ENCODE data around the gene NALCN. TPM values are rescaled to one million over a fixed set of nuclear protein-coding genes. Genes with fewer than 3 reads are reported as not detected.
"Not testable (repeated sequence)": the region's sequence is repeated elsewhere in the genome, so short reads cannot be mapped to it uniquely, and the experiment has no call there.

Gene NALCN
- total and polyA plus RNA-seq, 4 experiments from 2014 or later = not detected

GRCh38 chr13:101313479-101313878 is 102.8 kb downstream of the NALCN start:
- intact Hi-C loops (cut with micrococcal nuclease) = not testable (repeated sequence)

DNA sequence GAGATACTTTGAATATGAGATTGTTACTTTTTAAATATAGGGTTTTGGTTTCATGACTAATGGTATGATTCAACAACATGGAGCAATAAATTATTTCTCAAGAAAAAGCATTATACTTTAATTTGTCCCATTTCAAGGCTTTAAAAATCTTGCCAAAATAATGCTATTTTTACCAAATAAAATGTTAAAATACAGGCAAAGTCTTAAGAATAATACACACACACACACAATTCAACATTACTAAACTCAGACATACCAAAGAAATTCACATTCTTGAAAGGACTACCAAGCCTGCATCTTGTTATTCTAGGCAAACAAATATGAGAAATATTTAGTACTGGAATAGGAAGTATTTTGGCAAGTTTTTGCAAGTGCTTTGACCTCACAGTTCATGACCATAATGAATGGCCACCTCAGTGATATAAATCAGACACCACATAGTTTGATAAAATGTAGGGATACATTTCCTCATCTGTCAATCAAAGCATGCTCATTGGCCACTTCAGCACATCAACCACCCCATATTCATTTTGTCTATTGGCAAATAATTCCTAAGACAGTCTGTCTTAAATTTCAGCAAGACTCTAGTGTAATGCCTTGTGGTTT is 107.2 kb downstream of the NALCN start:
- no peak for DNase-seq
- Mint-ChIP-seq H3K4me1 (no peaks in the 10 kb centered on the region), H3K27me3 (no peaks in the 10 kb centered on the region), H3K4me3 (no peak overlapping the region), H3K36me3 (no peaks in the 10 kb centered on the region), H3K27ac (no peak overlapping the region), H3K9me3 (peaks cover 0 to 4% (median 2%) of the 10 kb centered on the region in 8 donors)
- intact Hi-C loops (cut with micrococcal nuclease) = no loop called here
- CTCF ChIA-PET (ENCODE audit: partially characterized antibody) = no interaction called here
- Histone ChIP-seq H3K27ac (ENCODE audit: low read depth, low read length) (no peak overlapping the region), H3K4me1 (ENCODE audit: insufficient read depth, low read length) (no peaks in the 10 kb centered on the region), H3K4me3 (ENCODE audit: low read length in 2 of 2) (no peak overlapping the region), H3K9me3 (ENCODE audit: control insufficient read depth in 1 of 2, low read length in 2 of 2) (no peaks in the 10 kb centered on the region), H3K36me3 (ENCODE audit: insufficient read depth, low read length) (no peaks in the 10 kb centered on the region), H3K27me3 (ENCODE audit: insufficient read depth, low read length) (no peaks in the 10 kb centered on the region)
- POLR2A ChIA-PET (ENCODE audit: partially characterized antibody) = no interaction called here

More at GRCh38 chr13:101313479-101313878, 102.8 kb downstream of the NALCN start:
- H3K27ac ChIP-seq (ENCODE audit: low read depth, low read length); H3K9me3 Mint-ChIP-seq; H3K9me3 ChIP-seq (ENCODE audit: control insufficient read depth in 1 of 2, low read length in 2 of 2); H3K27me3 ChIP-seq (ENCODE audit: insufficient read depth, low read length); H3K4me1 Mint-ChIP-seq; H3K27me3 Mint-ChIP-seq; H3K36me3 ChIP-seq (ENCODE audit: insufficient read depth, low read length); H3K4me3 Mint-ChIP-seq; CTCF ChIA-PET (ENCODE audit: partially characterized antibody); H3K4me3 ChIP-seq (ENCODE audit: low read length in 2 of 2); POLR2A ChIA-PET (ENCODE audit: partially characterized antibody); H3K4me1 ChIP-seq (ENCODE audit: insufficient read depth, low read length); H3K27ac Mint-ChIP-seq; DNase-seq; H3K36me3 Mint-ChIP-seq: not testable (repeated sequence)

DNA sequence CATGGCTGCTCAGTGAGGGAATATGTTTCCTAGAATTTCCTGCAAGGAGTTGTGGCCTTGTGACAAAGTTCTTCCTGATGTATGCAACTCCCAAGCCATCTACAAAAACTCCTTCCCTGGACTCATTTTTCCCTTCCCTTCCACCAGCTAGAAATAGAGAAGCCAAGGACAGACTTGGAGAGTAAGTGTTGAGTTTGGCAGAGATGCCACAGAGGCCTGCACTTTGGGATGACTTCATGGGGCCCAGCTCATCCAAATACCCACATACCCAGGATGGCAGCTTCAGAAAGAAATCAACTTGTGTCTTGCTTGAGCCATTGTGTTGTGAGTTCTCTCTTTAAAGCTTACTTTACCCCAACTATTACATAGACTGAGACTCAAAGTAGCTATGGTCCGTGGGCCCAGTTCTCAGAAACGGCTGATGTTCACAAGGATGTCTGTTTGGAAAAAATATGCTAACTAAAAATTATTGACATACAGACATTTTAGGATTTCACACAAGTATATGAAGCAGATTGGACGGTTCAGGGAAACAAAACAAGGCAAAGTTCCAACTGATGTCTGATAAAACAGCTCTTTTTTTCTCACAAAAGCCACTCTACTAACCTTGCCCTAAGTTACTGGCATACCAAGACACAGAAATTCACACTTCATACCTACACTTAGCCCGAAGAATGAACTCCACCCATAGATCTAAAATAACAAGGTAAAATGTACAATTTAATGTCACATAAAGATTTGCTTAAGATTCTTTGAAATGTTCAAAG is 107.9 kb downstream of the NALCN start:
- CTCF ChIA-PET (ENCODE audit: partially characterized antibody) = no interaction called here
- intact Hi-C loops (cut with micrococcal nuclease) = no loop called here
- Mint-ChIP-seq H3K9me3 (peaks cover 0 to 4% (median 1%) of the 10 kb centered on the region in 8 donors), H3K4me3 (no peak overlapping the region), H3K27ac (no peak overlapping the region), H3K36me3 (no peaks in the 10 kb centered on the region), H3K27me3 (no peaks in the 10 kb centered on the region), H3K4me1 (no peaks in the 10 kb centered on the region)
- Histone ChIP-seq H3K27me3 (ENCODE audit: insufficient read depth, low read length) (no peaks in the 10 kb centered on the region), H3K4me3 (ENCODE audit: low read length in 2 of 2) (no peak overlapping the region), H3K9me3 (ENCODE audit: control insufficient read depth in 1 of 2, low read length in 2 of 2) (no peaks in the 10 kb centered on the region), H3K27ac (ENCODE audit: low read depth, low read length) (no peak overlapping the region), H3K4me1 (ENCODE audit: insufficient read depth, low read length) (no peaks in the 10 kb centered on the region), H3K36me3 (ENCODE audit: insufficient read depth, low read length) (no peaks in the 10 kb centered on the region)
- DNase-seq = no peak
- POLR2A ChIA-PET (ENCODE audit: partially characterized antibody) = no interaction called here

DNA sequence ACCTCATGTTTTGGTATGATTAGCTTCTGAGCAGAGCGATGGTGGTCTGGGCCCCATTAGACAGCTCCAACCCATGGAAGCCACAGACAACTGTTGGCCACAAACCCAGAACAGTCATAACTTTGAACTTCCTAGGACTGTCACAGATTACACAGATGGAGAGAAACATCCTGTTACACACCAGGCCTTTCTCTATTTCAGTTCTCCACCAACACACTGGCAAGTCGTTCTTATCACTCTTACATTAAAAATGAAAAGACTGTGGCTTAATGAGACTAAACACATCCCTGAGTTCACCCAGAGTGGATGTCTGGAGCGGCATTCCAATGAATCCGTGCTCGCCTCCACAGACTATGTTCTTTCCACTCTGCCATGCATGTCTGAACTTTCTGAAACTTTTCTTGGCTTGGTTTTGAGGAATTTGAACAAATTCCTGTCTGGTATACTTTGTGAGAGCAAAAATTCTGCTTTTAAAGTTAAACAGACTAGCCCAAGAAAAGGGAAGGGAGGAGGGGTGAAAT is 109.1 kb downstream of the NALCN start:
- H3K4me3 Mint-ChIP-seq = no peak overlapping the region
- no peaks in the 10 kb centered on the region for H3K36me3 Mint-ChIP-seq
- no peak overlapping the region for H3K27ac Mint-ChIP-seq
- no peaks in the 10 kb centered on the region for H3K27me3 Mint-ChIP-seq
- intact Hi-C loops (cut with micrococcal nuclease) = no loop called here
- no peak for DNase-seq
- CTCF ChIA-PET (ENCODE audit: partially characterized antibody) = no interaction called here
- peaks cover 0 to 1% (median 0%) of the 10 kb centered on the region in 4 donors for H3K4me1 Mint-ChIP-seq
- no peaks in the 10 kb centered on the region for H3K4me1 ChIP-seq (ENCODE audit: insufficient read depth, low read length)
- no peak overlapping the region for H3K27ac ChIP-seq (ENCODE audit: low read depth, low read length)
- POLR2A ChIA-PET (ENCODE audit: partially characterized antibody) = no interaction called here
- H3K9me3 ChIP-seq (ENCODE audit: control insufficient read depth in 1 of 2, low read length in 2 of 2) = no peaks in the 10 kb centered on the region
- no peaks in the 10 kb centered on the region for H3K27me3 ChIP-seq (ENCODE audit: insufficient read depth, low read length)
- no peak overlapping the region for H3K4me3 ChIP-seq (ENCODE audit: low read length in 2 of 2)
- H3K36me3 ChIP-seq (ENCODE audit: insufficient read depth, low read length) = no peaks in the 10 kb centered on the region
- peaks cover 0 to 4% (median 0%) of the 10 kb centered on the region in 8 donors for H3K9me3 Mint-ChIP-seq

- Histone ChIP-seq H3K27ac (ENCODE audit: low read depth, low read length) (no peak overlapping the region), H3K9me3 (ENCODE audit: control insufficient read depth in 1 of 2, low read length in 2 of 2) (no peaks in the 10 kb centered on the region), H3K4me3 (ENCODE audit: low read length in 2 of 2) (no peak overlapping the region), H3K36me3 (ENCODE audit: insufficient read depth, low read length) (no peaks in the 10 kb centered on the region), H3K4me1 (ENCODE audit: insufficient read depth, low read length) (no peaks in the 10 kb centered on the region), H3K27me3 (ENCODE audit: insufficient read depth, low read length) (no peaks in the 10 kb centered on the region)
- Mint-ChIP-seq H3K4me1 (peaks cover 0 to 1% (median 0%) of the 10 kb centered on the region in 4 donors), H3K9me3 (peaks cover 0 to 4% (median 0%) of the 10 kb centered on the region in 8 donors), H3K36me3 (no peaks in the 10 kb centered on the region), H3K4me3 (no peak overlapping the region), H3K27ac (no peak overlapping the region), H3K27me3 (no peaks in the 10 kb centered on the region)
- POLR2A ChIA-PET (ENCODE audit: partially characterized antibody) = no interaction called here
- intact Hi-C loops (cut with micrococcal nuclease) = no loop called here
- CTCF ChIA-PET (ENCODE audit: partially characterized antibody) = no interaction called here
- DNase-seq = no peak
Measured at GRCh38 chr13:101306773-101307172, 109.5 kb downstream of the NALCN start.

DNA sequence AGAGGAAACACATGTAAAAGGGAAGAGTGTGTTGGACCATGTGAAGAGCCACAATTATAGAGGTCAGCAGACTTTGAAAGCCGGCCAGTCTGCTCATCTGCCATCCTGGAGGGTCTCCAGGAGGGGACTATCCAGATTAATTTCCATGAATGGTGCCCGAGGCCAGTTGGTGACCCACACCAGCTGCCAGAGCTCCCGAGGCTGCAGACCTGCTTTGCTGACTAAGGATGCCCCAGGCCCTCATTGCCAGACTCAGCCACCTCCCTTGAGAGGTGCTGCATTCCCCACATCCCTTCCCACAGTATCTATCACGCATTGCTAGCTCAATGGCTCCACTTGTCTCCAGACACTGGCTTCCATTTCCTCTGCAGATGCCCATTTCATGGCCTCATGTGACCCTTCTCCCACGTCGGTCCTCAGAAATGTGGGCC is 110.3 kb downstream of the NALCN start:
- H3K27ac ChIP-seq (ENCODE audit: low read depth, low read length) = no peak overlapping the region
- no peak overlapping the region for H3K4me3 Mint-ChIP-seq
- peaks cover 0 to 1% (median 0%) of the 10 kb centered on the region in 4 donors for H3K4me1 Mint-ChIP-seq
- H3K9me3 Mint-ChIP-seq = peaks cover 0 to 4% (median 0%) of the 10 kb centered on the region in 8 donors
- no peaks in the 10 kb centered on the region for H3K9me3 ChIP-seq (ENCODE audit: control insufficient read depth in 1 of 2, low read length in 2 of 2)
- no peak overlapping the region for H3K27ac Mint-ChIP-seq
- DNase-seq = no peak
- no peaks in the 10 kb centered on the region for H3K36me3 ChIP-seq (ENCODE audit: insufficient read depth, low read length)
- no peaks in the 10 kb centered on the region for H3K4me1 ChIP-seq (ENCODE audit: insufficient read depth, low read length)
- ChIA-PET POLR2A (ENCODE audit: partially characterized antibody) (no interaction called here), CTCF (ENCODE audit: partially characterized antibody) (no interaction called here)
- no peak overlapping the region for H3K4me3 ChIP-seq (ENCODE audit: low read length in 2 of 2)
- intact Hi-C loops (cut with micrococcal nuclease) = no loop called here
- H3K27me3 Mint-ChIP-seq = no peaks in the 10 kb centered on the region
- no peaks in the 10 kb centered on the region for H3K36me3 Mint-ChIP-seq
- no peaks in the 10 kb centered on the region for H3K27me3 ChIP-seq (ENCODE audit: insufficient read depth, low read length)

DNA sequence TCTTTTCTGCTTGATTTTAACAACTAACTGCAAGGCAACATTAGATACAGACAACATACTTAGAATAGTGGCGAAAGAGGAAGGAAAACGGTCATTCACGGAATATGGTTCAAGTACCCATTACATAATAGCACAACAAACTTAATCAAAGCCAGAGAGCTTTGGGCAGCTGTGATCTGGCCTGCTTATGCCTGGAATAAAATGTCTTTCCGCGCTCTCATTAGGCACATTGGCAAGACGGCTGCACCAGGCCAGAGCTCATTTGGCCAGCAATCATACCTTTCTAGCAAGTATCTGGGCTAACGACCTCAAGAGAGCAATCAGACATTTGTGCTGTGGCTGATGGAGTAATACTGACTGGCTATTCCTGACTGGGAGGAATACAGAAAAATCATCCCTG is 112.8 kb downstream of the NALCN start:
- Mint-ChIP-seq H3K4me3 (no peak overlapping the region), H3K4me1 (peaks cover 0 to 1% (median 0%) of the 10 kb centered on the region in 4 donors), H3K27ac (no peak overlapping the region), H3K36me3 (no peaks in the 10 kb centered on the region), H3K9me3 (peaks cover 0 to 3% (median 0%) of the 10 kb centered on the region in 8 donors), H3K27me3 (no peaks in the 10 kb centered on the region)
- no peaks in the 10 kb centered on the region for H3K36me3 ChIP-seq (ENCODE audit: insufficient read depth, low read length)
- no peaks in the 10 kb centered on the region for H3K9me3 ChIP-seq (ENCODE audit: control insufficient read depth in 1 of 2, low read length in 2 of 2)
- intact Hi-C loops (cut with micrococcal nuclease) = no loop called here
- H3K27me3 ChIP-seq (ENCODE audit: insufficient read depth, low read length) = no peaks in the 10 kb centered on the region
- H3K4me1 ChIP-seq (ENCODE audit: insufficient read depth, low read length) = no peaks in the 10 kb centered on the region
- DNase-seq = no peak
- no peak overlapping the region for H3K4me3 ChIP-seq (ENCODE audit: low read length in 2 of 2)
- POLR2A ChIA-PET (ENCODE audit: partially characterized antibody) = no interaction called here
- H3K27ac ChIP-seq (ENCODE audit: low read depth, low read length) = no peak overlapping the region
- CTCF ChIA-PET (ENCODE audit: partially characterized antibody) = no interaction called here
